GM13976 (cell line): ENCODE data around the gene FAM228B.

Experiments
- DNase-seq: peaks from one replicate; pipeline ENCODE4 v3.0.0; 2012; ENCODE audit warnings: low spot score
- CTCF ChIP-seq: IDR thresholded peaks from 2 replicates; pipeline ENCODE4 v1.5.1; 2012; ENCODE audit warnings: borderline replicate concordance, mild to moderate bottlenecking; ENCODE audit not compliant: insufficient read depth; ENCODE audit errors: extremely low read depth, missing control alignments, control extremely low read depth
- in situ Hi-C: fragments of 300-500 bp; cut with MboI; formaldehyde crosslinking; loops from one replicate; pipeline ENCODE4 v1.12.0; 2022; ENCODE audit warnings: low sequenced_read_pairs, mixed read lengths, inconsistent platforms; ENCODE audit not compliant: unreplicated experiment

The FAM228B gene

GRCh38 chr2:24211408-24211807, 88.1 kb downstream of the FAM228B start:
- in situ Hi-C loops: no loop called here
- no peak for DNase-seq
- no peak for TF ChIP-seq CTCF

GRCh38 chr2:24214880-24215279, 91.6 kb downstream of the FAM228B start:
- DNase-seq: peak; percentile 88
- TF ChIP-seq CTCF: no peak
- in situ Hi-C loops: no loop called here
